ENCODE measurements around the gene OSBPL3. TPM values are rescaled to one million over a fixed set of nuclear protein-coding genes. Genes with fewer than 3 reads are reported as not detected.

Gene OSBPL3
- total RNA-seq, 1 experiment from 2014 or later = 8.6 TPM

- H3K79me1 ChIP-seq (ENCODE audit: insufficient read depth, low read depth, low read length, poor library complexity, severe bottlenecking) = no peaks in the 10 kb centered on the region
- no peak overlapping the region for H3K4me2 ChIP-seq (ENCODE audit: insufficient read depth, insufficient read length, low read length)
- H4K20me1 ChIP-seq (ENCODE audit: control insufficient read depth, insufficient read depth, insufficient read length) = no peaks in the 10 kb centered on the region
- H3K27ac ChIP-seq (ENCODE audit: insufficient read length, low read depth, low read length) = no peak overlapping the region
- no peaks in the 10 kb centered on the region for H3K9me3 Mint-ChIP-seq
- H3K4ac ChIP-seq (ENCODE audit: low read depth, low read length) = no peak overlapping the region
- H3K27me3 ChIP-seq (ENCODE audit: insufficient read depth, low read length) = no peaks in the 10 kb centered on the region
- DNase-seq = peak; percentile 51
- no peaks in the 10 kb centered on the region; a peak in 2 of 7 replicates for H3K36me3 Mint-ChIP-seq (ENCODE audit: insufficient read depth in 1 of 3, low read depth in 3 of 3)
- no peaks in the 10 kb centered on the region for H3K9me3 ChIP-seq (ENCODE audit: control insufficient read depth, low read depth, low read length)
- no peak overlapping the region for H3K56ac ChIP-seq (ENCODE audit: insufficient read length, low read depth, low read length)
- H3K4me1 Mint-ChIP-seq = peaks cover 5 to 9% of the 10 kb centered on the region in 2 experiments; a peak in 3 of 4 replicates
- H2BK15ac ChIP-seq (ENCODE audit: low read depth, low read length) = no peak overlapping the region
- TF ChIP-seq CTCF (conservative IDR thresholded peaks at IDR 0.05) = no peak
- no peak overlapping the region for H3K9ac ChIP-seq (ENCODE audit: extremely low read depth, insufficient read length, low read length)
- H2BK20ac ChIP-seq (ENCODE audit: low read depth, low read length, poor library complexity, severe bottlenecking) = no peak overlapping the region
- H4K5ac ChIP-seq (ENCODE audit: insufficient read length, low read depth, low read length) = no peak overlapping the region
- H4K8ac ChIP-seq (replicated peaks; ENCODE audit: insufficient read length, low read depth, low read length) = no peak overlapping the region
- no peak overlapping the region for H3T11ph ChIP-seq (ENCODE audit: low read length)
- H3K14ac ChIP-seq (ENCODE audit: insufficient read depth, low read length) = no peak overlapping the region
- H3K4me3 Mint-ChIP-seq = no peak overlapping the region
- H3K27me3 Mint-ChIP-seq (ENCODE audit: low read depth) = no peaks in the 10 kb centered on the region
- no peak overlapping the region for H2AK5ac ChIP-seq (ENCODE audit: insufficient read length, low read length)
- no peak overlapping the region for H3K18ac ChIP-seq (ENCODE audit: insufficient read length, low read depth, low read length)
- H3K79me2 ChIP-seq (ENCODE audit: insufficient read depth, low read length) = no peaks in the 10 kb centered on the region
- peak overlapping the region in 1 of 3 experiments; percentile 80; a peak in 2 of 7 replicates for H3K27ac Mint-ChIP-seq
- H2BK5ac ChIP-seq (ENCODE audit: insufficient read length, low read length) = no peak overlapping the region
- H3K23me2 ChIP-seq (ENCODE audit: insufficient read length, low read depth, low read length, poor library complexity, severe bottlenecking) = no peaks in the 10 kb centered on the region
- H2BK120ac ChIP-seq (ENCODE audit: low read depth, low read length, poor library complexity, severe bottlenecking) = no peak overlapping the region
- no peak overlapping the region for H2BK12ac ChIP-seq (ENCODE audit: insufficient read length, low read depth, low read length)
- WGBS (ENCODE audit: extremely low coverage, insufficient read length, low lambda C conversion rate) = no CpG with 5 or more reads among the region's 6 CpGs
- H3K23ac ChIP-seq (ENCODE audit: insufficient read length, low read depth, low read length) = no peak overlapping the region
- H4K91ac ChIP-seq (ENCODE audit: insufficient read length, low read depth, low read length) = no peak overlapping the region
- H2AFZ ChIP-seq (ENCODE audit: low read length) = no peak overlapping the region
- H3K4me1 ChIP-seq (ENCODE audit: insufficient read depth, low read length) = no peaks in the 10 kb centered on the region
Observed at GRCh38 chr7:24825931-24826661, 153.9 kb downstream of the OSBPL3 start.

All from H9 (cell line).